Esophagus squamous epithelium (tissue), 4 donors: ENCODE measurements around the gene HSPB9.

Experiments
- POLR2A ChIP-seq, 4 donors: fragments of 450-650 bp; IDR thresholded peaks; one replicate each; pipeline ENCODE4 v1.6.1; 2017; ENCODE audit warnings: antibody characterized with exemption in 4 of 4, mild to moderate bottlenecking in 4 of 4, moderate library complexity in 3 of 4
- TF ChIP-seq, protein P1 (sequence below), 6 experiments: fragments of 450-650 bp in 4 of 6; fragments of 200-600 bp in 2 of 6; sonication (generic) in 2 of 6; IDR thresholded peaks; one replicate each; pipeline ENCODE4 v1.5.1; 2016 to 2019; ENCODE audit warnings: antibody characterized with exemption in 6 of 6, mild to moderate bottlenecking in 4 of 6, moderate library complexity in 4 of 6

DNA sequence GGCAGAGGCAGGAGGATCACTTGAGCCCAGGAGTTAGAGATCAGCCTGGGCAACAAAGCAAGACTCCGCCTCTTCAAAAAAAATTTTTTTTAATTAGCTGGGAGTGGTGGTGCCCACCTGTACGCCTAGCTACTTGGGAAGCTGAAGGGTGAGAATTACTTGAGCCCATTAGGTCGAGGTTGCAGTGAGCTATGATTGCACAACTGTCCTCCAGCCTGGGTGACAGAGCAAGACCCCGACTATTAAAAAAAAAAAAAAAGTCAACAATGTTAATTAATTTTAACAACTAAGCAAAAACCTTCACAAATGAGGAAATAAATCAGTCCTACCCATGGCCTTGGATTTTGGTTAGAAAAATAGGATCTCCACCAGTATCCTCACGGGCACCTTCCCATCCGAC is 15.5 kb upstream of the HSPB9 start:
- no peak for TF ChIP-seq POLR2A (IDR thresholded peaks at IDR 0.05)
- TF ChIP-seq, protein P1, sequence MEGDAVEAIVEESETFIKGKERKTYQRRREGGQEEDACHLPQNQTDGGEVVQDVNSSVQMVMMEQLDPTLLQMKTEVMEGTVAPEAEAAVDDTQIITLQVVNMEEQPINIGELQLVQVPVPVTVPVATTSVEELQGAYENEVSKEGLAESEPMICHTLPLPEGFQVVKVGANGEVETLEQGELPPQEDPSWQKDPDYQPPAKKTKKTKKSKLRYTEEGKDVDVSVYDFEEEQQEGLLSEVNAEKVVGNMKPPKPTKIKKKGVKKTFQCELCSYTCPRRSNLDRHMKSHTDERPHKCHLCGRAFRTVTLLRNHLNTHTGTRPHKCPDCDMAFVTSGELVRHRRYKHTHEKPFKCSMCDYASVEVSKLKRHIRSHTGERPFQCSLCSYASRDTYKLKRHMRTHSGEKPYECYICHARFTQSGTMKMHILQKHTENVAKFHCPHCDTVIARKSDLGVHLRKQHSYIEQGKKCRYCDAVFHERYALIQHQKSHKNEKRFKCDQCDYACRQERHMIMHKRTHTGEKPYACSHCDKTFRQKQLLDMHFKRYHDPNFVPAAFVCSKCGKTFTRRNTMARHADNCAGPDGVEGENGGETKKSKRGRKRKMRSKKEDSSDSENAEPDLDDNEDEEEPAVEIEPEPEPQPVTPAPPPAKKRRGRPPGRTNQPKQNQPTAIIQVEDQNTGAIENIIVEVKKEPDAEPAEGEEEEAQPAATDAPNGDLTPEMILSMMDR (IDR thresholded peaks at IDR 0.05) = no peak
